Retinal pigment epithelial cell (primary cell): ENCODE measurements around the gene MCUB.
"Not testable (repeated sequence)": the region's sequence is repeated elsewhere in the genome, so short reads cannot be mapped to it uniquely, and the experiment has no call there.

Experiments
- DNase-seq: peaks from one replicate; pipeline ENCODE4 v3.0.0-alpha.2; 2010; ENCODE audit warnings: low read depth
- H3K4me3 ChIP-seq: 2 replicates; pipeline ENCODE4 v1.5.1; 2011; ENCODE audit warnings: mild to moderate bottlenecking, low read length, control low read depth, moderate library complexity
- CTCF ChIP-seq: conservative IDR thresholded peaks from 2 replicates; pipeline ENCODE4 v1.5.1; 2011; ENCODE audit warnings: low read depth, low read length, control low read depth, inconsistent platforms

The MCUB gene

GRCh38 chr4:109576462-109576861, 16.4 kb downstream of the MCUB start:
- no peak overlapping the region for H3K4me3 ChIP-seq
- no peak for DNase-seq
- no peak for TF ChIP-seq CTCF

- DNase-seq, result no peak
- H3K4me3 ChIP-seq, result no peak overlapping the region
- TF ChIP-seq CTCF, result no peak
Observed at GRCh38 chr4:109578846-109579245, 18.8 kb downstream of the MCUB start.

- H3K4me3 ChIP-seq, DNase-seq: not testable (repeated sequence)
Observed at GRCh38 chr4:109579997-109580396, 20.0 kb downstream of the MCUB start.

- TF ChIP-seq CTCF, result no peak
- DNase-seq, result no peak
- no peak overlapping the region for H3K4me3 ChIP-seq
Observed at GRCh38 chr4:109588176-109588575, 28.1 kb downstream of the MCUB start.

- no peak overlapping the region for H3K4me3 ChIP-seq
- no peak for TF ChIP-seq CTCF
- no peak for DNase-seq
Observed at GRCh38 chr4:109589119-109589518, 29.1 kb downstream of the MCUB start.

- no peak overlapping the region for H3K4me3 ChIP-seq
- TF ChIP-seq CTCF, result no peak
- DNase-seq, result no peak
Observed at GRCh38 chr4:109589605-109590004, 29.6 kb downstream of the MCUB start.

GRCh38 chr4:109590905-109591304, 30.9 kb downstream of the MCUB start:
- TF ChIP-seq CTCF, result no peak
- DNase-seq, result no peak
- no peak overlapping the region for H3K4me3 ChIP-seq

- no peak overlapping the region for H3K4me3 ChIP-seq
- TF ChIP-seq CTCF, result no peak
- no peak for DNase-seq
Observed at GRCh38 chr4:109592367-109592766, 32.3 kb downstream of the MCUB start.

GRCh38 chr4:109595123-109595522, 35.1 kb downstream of the MCUB start:
- not testable (repeated sequence) for DNase-seq, H3K4me3 ChIP-seq

- not testable (repeated sequence) for H3K4me3 ChIP-seq, DNase-seq
Observed at GRCh38 chr4:109596420-109597085, 36.5 kb downstream of the MCUB start.
